DOHH2 (cell line): ENCODE measurements around the gene ASTL.

ENCODE experiments used
- EZH2phosphoT487 ChIP-seq: fragments of 200-600 bp; sonication (generic); IDR thresholded peaks from 2 replicates; pipeline ENCODE4 v1.6.1; 2017; ENCODE audit warnings: borderline replicate concordance, mild to moderate bottlenecking, antibody characterized with exemption, low read length, moderate library complexity, mixed read lengths
- TF ChIP-seq, protein P1 (sequence below): fragments of 200-600 bp; sonication (generic); IDR thresholded peaks from one replicate; pipeline ENCODE4 v1.5.1; 2014; ENCODE audit warnings: antibody characterized with exemption, mild to moderate bottlenecking, low read depth, low read length; ENCODE audit not compliant: poor library complexity, severe bottlenecking

DNA sequence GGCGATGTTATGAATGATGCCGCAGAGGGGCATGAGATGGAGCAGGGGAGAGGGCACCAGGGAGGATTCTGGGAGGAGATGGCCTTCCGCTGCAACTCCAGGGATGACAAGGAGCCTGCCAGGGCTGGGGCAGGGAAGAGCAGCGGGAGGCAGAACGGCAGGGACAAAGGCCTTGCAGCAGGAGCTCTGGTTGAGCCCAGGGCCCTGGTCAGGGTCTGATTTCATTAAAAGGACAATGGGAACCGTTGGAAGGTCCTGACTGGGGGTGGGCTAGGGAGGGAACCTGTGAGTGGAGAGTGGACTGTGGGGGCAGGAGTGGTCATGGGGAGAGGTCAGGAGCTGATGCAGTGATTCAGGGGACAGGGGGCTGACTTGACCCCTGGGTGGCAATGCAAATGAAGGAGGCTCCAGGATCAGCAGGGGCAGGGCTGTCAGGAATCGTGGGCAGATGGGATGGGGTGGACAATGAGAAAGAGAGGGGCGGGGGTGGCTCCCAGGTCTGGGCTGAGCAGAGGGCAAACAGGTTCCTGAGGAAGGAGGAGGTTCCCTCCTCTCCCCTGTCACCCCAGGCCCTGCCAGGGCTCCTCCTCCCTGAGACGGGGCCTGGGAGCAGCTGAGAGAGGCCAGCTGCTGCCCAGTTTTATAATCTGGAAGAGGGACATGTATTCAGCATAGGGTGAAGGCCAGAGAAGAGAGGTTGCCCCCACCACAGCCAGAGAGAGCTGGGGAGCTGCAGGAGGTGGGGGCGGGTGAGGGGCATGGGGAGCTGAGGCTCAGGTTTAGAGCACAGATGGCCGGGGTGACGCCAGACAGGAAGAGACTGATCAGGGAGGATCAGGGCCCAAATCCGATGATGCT, 14.2 kb upstream of the ASTL start:
- TF ChIP-seq EZH2phosphoT487: no peak
- TF ChIP-seq, protein P1, sequence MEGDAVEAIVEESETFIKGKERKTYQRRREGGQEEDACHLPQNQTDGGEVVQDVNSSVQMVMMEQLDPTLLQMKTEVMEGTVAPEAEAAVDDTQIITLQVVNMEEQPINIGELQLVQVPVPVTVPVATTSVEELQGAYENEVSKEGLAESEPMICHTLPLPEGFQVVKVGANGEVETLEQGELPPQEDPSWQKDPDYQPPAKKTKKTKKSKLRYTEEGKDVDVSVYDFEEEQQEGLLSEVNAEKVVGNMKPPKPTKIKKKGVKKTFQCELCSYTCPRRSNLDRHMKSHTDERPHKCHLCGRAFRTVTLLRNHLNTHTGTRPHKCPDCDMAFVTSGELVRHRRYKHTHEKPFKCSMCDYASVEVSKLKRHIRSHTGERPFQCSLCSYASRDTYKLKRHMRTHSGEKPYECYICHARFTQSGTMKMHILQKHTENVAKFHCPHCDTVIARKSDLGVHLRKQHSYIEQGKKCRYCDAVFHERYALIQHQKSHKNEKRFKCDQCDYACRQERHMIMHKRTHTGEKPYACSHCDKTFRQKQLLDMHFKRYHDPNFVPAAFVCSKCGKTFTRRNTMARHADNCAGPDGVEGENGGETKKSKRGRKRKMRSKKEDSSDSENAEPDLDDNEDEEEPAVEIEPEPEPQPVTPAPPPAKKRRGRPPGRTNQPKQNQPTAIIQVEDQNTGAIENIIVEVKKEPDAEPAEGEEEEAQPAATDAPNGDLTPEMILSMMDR: no peak
